Kidney (tissue), 14 donors: ENCODE data around the gene SEPTIN10. TPM values are rescaled to one million over a fixed set of nuclear protein-coding genes. Genes with fewer than 3 reads are reported as not detected.
"Not testable (repeated sequence)": the region's sequence is repeated elsewhere in the genome, so short reads cannot be mapped to it uniquely, and the experiment has no call there.

Source experiments
- DNase-seq, 5 donors: peaks; one replicate each; pipeline ENCODE4 v3.0.0-alpha.2; 2013 to 2020
- FAIRE-seq: peaks from 2 replicates; lab custom pipeline; 2012; peaks lifted over from hg19 to GRCh38; lab: Jason Lieb, UNC
- H3K27ac ChIP-seq, 2 donors: one replicate each; pipeline ENCODE4 v1.7.0; 2013; ENCODE audit warnings: low read depth in 2 of 2, low read length in 2 of 2, inconsistent platforms in 1 of 2
- H3K27me3 ChIP-seq: one replicate; pipeline ENCODE4 v1.7.1; 2013; ENCODE audit warnings: low read length, inconsistent platforms; ENCODE audit not compliant: control insufficient read depth, insufficient read depth
- H3K36me3 ChIP-seq, 3 donors: one replicate each; pipeline versions ENCODE4 v1.7.0 to v1.7.1; 2013; ENCODE audit warnings: low read length in 3 of 3, control low read depth in 1 of 3, inconsistent platforms in 1 of 3; ENCODE audit not compliant: insufficient read depth in 3 of 3, control insufficient read depth in 2 of 3
- H3K4me1 ChIP-seq, 3 donors: one replicate each; pipeline versions ENCODE4 v1.7.0 to v1.7.1; 2013; ENCODE audit warnings: low read length in 3 of 3, inconsistent platforms in 1 of 3, low read depth in 1 of 3; ENCODE audit not compliant: control insufficient read depth in 2 of 3, insufficient read depth in 2 of 3
- H3K4me3 ChIP-seq, 3 donors: one replicate each; pipeline versions ENCODE4 v1.7.0 to v1.8.1; 2013; ENCODE audit warnings: low read length in 3 of 3, control low read depth in 1 of 3, inconsistent platforms in 1 of 3
- H3K9ac ChIP-seq, 3 donors: one replicate each; pipeline versions ENCODE4 v1.7.0 to v1.7.1; 2013; ENCODE audit warnings: low read length in 3 of 3, control low read depth in 1 of 3, inconsistent platforms in 1 of 3
- H3K9me3 ChIP-seq, 3 donors: one replicate each; pipeline versions ENCODE4 v1.7.0 to v1.7.1; 2013; ENCODE audit warnings: low read length in 3 of 3, control low read depth in 1 of 3, inconsistent platforms in 1 of 3; ENCODE audit not compliant: control insufficient read depth in 2 of 3, insufficient read depth in 1 of 3
- CTCF ChIP-seq: IDR thresholded peaks from 3 replicates; pipeline ENCODE4 v1.5.1; 2012; ENCODE audit warnings: mild to moderate bottlenecking, moderate library complexity, borderline replicate concordance; ENCODE audit not compliant: insufficient read depth; ENCODE audit errors: extremely low read depth
- intact Hi-C: fragments of 100-400 bp; cut with DNase I; formaldehyde crosslinking; loops from one replicate; pipeline ENCODE4 v1.11.1; 2022
- polyA plus RNA-seq: library from polyadenylated mRNA; stranded (reverse); fragments of 350-450 nt; fragmentation: Illumina TruSeq; extraction: RNeasy Lipid Tissue Mini Kit (QIAGEN cat#74804); gene quantifications from one replicate; pipeline ENCODE4 v1.2.3, GENCODE V29; 2014; ENCODE audit warnings: low read depth, low replicate concordance; ENCODE audit not compliant: insufficient read depth
- total RNA-seq: library from RNA; stranded (reverse); fragmentation: NEBNext Ultra II Directional; extraction: Animal tissue kit (Norgen Biotek cat#: 25700); gene quantifications from one replicate; pipeline ENCODE4 v1.2.1, GENCODE V29; 2021
- donor health status: control.
- donor health status: control.
- donor health status: control.
- donor health status: control.
- donor health status: control.
- donor health status: DM: yes; HTN: yes; CAD: no.
- donor health status: Normal renal cell carcinoma (clear cell type).

SEPTIN10 gene
- total and polyA plus RNA-seq, 2 donors from 2014 or later: 20.8 to 80.7 TPM

GRCh38 chr2:109537565-109538222 is 76.1 kb downstream of the SEPTIN10 start:
- Histone ChIP-seq H3K9me3 (no peaks in the 10 kb centered on the region), H3K27me3 (no peaks in the 10 kb centered on the region), H3K9ac (no peak overlapping the region), H3K36me3 (no peaks in the 10 kb centered on the region), H3K4me3 (peak overlapping the region in 1 of 3 donors; percentile 33), H3K27ac (peak overlapping the region in 1 of 2 donors; percentile 47), H3K4me1 (peaks cover 0 to 13% (median 5%) of the 10 kb centered on the region in 3 donors)
- no peak for TF ChIP-seq CTCF
- FAIRE-seq (no peak), DNase-seq (no peak)
- intact Hi-C loops: no loop called here

GRCh38 chr2:109536556-109536955 is 77.2 kb downstream of the SEPTIN10 start:
- H3K36me3 ChIP-seq, intact Hi-C loops, H3K27me3 ChIP-seq, H3K9ac ChIP-seq, H3K9me3 ChIP-seq, FAIRE-seq, H3K27ac ChIP-seq, DNase-seq: not testable (repeated sequence)
- H3K4me1 ChIP-seq: peaks cover 0 to 13% (median 5%) of the 10 kb centered on the region in 3 donors
- peak overlapping the region in 1 of 3 donors; percentile 3 for H3K4me3 ChIP-seq

- H3K4me1 ChIP-seq: peaks cover 0 to 17% (median 5%) of the 10 kb centered on the region in 3 donors
- no peak overlapping the region for H3K4me3 ChIP-seq
- no peaks in the 10 kb centered on the region for H3K27me3 ChIP-seq
- TF ChIP-seq CTCF: no peak
- no peak overlapping the region for H3K9ac ChIP-seq
- DNase-seq: no peak
- peak overlapping the region; percentile 17 to 41 for H3K27ac ChIP-seq
- no peak for FAIRE-seq
- no peaks in the 10 kb centered on the region for H3K36me3 ChIP-seq
- intact Hi-C loops: no loop called here
- H3K9me3 ChIP-seq: no peaks in the 10 kb centered on the region
Observed at GRCh38 chr2:109535217-109535946, 78.4 kb downstream of the SEPTIN10 start.

- TF ChIP-seq CTCF: no peak
- H3K4me1 ChIP-seq: peaks cover 0 to 18% (median 5%) of the 10 kb centered on the region in 3 donors
- H3K27ac ChIP-seq: no peak overlapping the region
- no peak overlapping the region for H3K9ac ChIP-seq
- H3K4me3 ChIP-seq: no peak overlapping the region
- DNase-seq: no peak
- H3K36me3 ChIP-seq: no peaks in the 10 kb centered on the region
- no peak for FAIRE-seq
- no peaks in the 10 kb centered on the region for H3K9me3 ChIP-seq
- no peaks in the 10 kb centered on the region for H3K27me3 ChIP-seq
- intact Hi-C loops: no loop called here
Observed at GRCh38 chr2:109533823-109534222, 79.9 kb downstream of the SEPTIN10 start.
